HG02759 (cell line): ENCODE data around the gene JARID2.

ENCODE experiments used
- ATAC-seq: cut with Tn5 transposase; IDR thresholded peaks from one replicate; pipeline ENCODE4 v1.9.1; 2021; ENCODE audit warnings: mild to moderate bottlenecking, moderate library complexity; ENCODE audit not compliant: unreplicated experiment

Gene JARID2

GRCh38 chr6:15350386-15351083 lies 104.7 kb downstream of the JARID2 start:
- no peak for ATAC-seq

- ATAC-seq, result no peak
These were observed 105.8 kb downstream of the JARID2 start for GRCh38 chr6:15351631-15352030.

- no peak for ATAC-seq
These were observed 106.4 kb downstream of the JARID2 start for GRCh38 chr6:15352220-15352619.

GRCh38 chr6:15352845-15353244 lies 107.0 kb downstream of the JARID2 start:
- ATAC-seq, result no peak

- no peak for ATAC-seq
These were observed 109.8 kb downstream of the JARID2 start for GRCh38 chr6:15355683-15356099.

GRCh38 chr6:15356179-15356578 lies 110.3 kb downstream of the JARID2 start:
- ATAC-seq, result no peak

GRCh38 chr6:15356937-15357336 lies 111.1 kb downstream of the JARID2 start:
- ATAC-seq, result no peak

- no peak for ATAC-seq
These were observed 111.9 kb downstream of the JARID2 start for GRCh38 chr6:15357782-15358181.

- ATAC-seq, result peak; percentile 51
These were observed 112.9 kb downstream of the JARID2 start for GRCh38 chr6:15358579-15359327.

GRCh38 chr6:15359335-15359862 lies 113.5 kb downstream of the JARID2 start:
- ATAC-seq, result peak; percentile 62

- ATAC-seq, result no peak
These were observed 114.4 kb downstream of the JARID2 start for GRCh38 chr6:15360300-15360699.

- no peak for ATAC-seq
These were observed 115.3 kb downstream of the JARID2 start for GRCh38 chr6:15361197-15361596.

- no peak for ATAC-seq
These were observed 116.6 kb downstream of the JARID2 start for GRCh38 chr6:15362274-15363160.

GRCh38 chr6:15363164-15363522 lies 117.3 kb downstream of the JARID2 start:
- no peak for ATAC-seq

GRCh38 chr6:15363523-15364400 lies 117.9 kb downstream of the JARID2 start:
- ATAC-seq, result peak; percentile 65

- peak; percentile 12 for ATAC-seq
These were observed 118.7 kb downstream of the JARID2 start for GRCh38 chr6:15364401-15365037.

- no peak for ATAC-seq
These were observed 119.4 kb downstream of the JARID2 start for GRCh38 chr6:15365273-15365687.

GRCh38 chr6:15366003-15366535 lies 120.2 kb downstream of the JARID2 start:
- ATAC-seq, result no peak

- no peak for ATAC-seq
These were observed 121.0 kb downstream of the JARID2 start for GRCh38 chr6:15366879-15367278.
